Neural cell (in vitro differentiated cells): ENCODE results near the gene UBA3. TPM values are rescaled to one million over a fixed set of nuclear protein-coding genes. Genes with fewer than 3 reads are reported as not detected.

Experiments used
- polyA plus RNA-seq: library from polyadenylated mRNA; depleted of rRNA; stranded (reverse); fragments of >200 nt; gene quantifications from 2 replicates; pipeline ENCODE4 v1.2.3, GENCODE V29; 2014
- small RNA-seq, 3 experiments: library from RNA; depleted of rRNA; stranded (forward); fragments of <200 nt; gene quantifications; one replicate each; pipeline ENCODE3, GENCODE V24; 2012

Gene UBA3
- polyA plus RNA-seq, 1 donor from 2014 or later: 168 TPM

Small RNAs within 50 kb of the gene (small RNA-seq; reads per million reads assigned to genes)
- gene MIR3136: 0 to 0.49 (median 0) reads per million in 3 experiments

Other genes starting within 250 kb of the UBA3 start
- gene TAFA4, start 147.8 kb downstream of the UBA3 start, polyA plus RNA-seq: 0.19 TPM in 1 of 2 replicates, not detected in the other
- 3.2 and 5.2 TPM in 2 replicates for gene EOGT, start 66.7 kb downstream of the UBA3 start, polyA plus RNA-seq
- gene TMF1, start 28.0 kb downstream of the UBA3 start, polyA plus RNA-seq: 21.4 TPM in 2 replicates
- 91.2 and 108 TPM in 2 replicates for gene ARL6IP5, start 4.6 kb upstream of the UBA3 start, polyA plus RNA-seq
- not detected in 2 replicates for gene LMOD3, start 42.2 kb upstream of the UBA3 start, polyA plus RNA-seq